ENCODE data around the gene MYH16.

- TF ChIP-seq, protein P1, sequence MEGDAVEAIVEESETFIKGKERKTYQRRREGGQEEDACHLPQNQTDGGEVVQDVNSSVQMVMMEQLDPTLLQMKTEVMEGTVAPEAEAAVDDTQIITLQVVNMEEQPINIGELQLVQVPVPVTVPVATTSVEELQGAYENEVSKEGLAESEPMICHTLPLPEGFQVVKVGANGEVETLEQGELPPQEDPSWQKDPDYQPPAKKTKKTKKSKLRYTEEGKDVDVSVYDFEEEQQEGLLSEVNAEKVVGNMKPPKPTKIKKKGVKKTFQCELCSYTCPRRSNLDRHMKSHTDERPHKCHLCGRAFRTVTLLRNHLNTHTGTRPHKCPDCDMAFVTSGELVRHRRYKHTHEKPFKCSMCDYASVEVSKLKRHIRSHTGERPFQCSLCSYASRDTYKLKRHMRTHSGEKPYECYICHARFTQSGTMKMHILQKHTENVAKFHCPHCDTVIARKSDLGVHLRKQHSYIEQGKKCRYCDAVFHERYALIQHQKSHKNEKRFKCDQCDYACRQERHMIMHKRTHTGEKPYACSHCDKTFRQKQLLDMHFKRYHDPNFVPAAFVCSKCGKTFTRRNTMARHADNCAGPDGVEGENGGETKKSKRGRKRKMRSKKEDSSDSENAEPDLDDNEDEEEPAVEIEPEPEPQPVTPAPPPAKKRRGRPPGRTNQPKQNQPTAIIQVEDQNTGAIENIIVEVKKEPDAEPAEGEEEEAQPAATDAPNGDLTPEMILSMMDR (IDR thresholded peaks at IDR 0.05) = no peak
- no peak for TF ChIP-seq POLR2A (IDR thresholded peaks at IDR 0.05)
- no peak for TF ChIP-seq EP300 (IDR thresholded peaks at IDR 0.05)
Measured at GRCh38 chr7:99248391-99249095, 24.1 kb upstream of the MYH16 start.
